GM23338 (cell line): ENCODE results near the gene SCGN. TPM values are rescaled to one million over a fixed set of nuclear protein-coding genes. Genes with fewer than 3 reads are reported as not detected.

Experiments used
- ATAC-seq: fragments of 200-7000 bp; cut with Tn5 transposase; 3 replicates; pipeline ENCODE4 v1.9.1; 2020
- DNase-seq: peaks from one replicate; pipeline ENCODE4 v3.0.0-alpha.2; 2015; ENCODE audit warnings: low spot score
- H2AFZ ChIP-seq: fragments of 200-600 bp; sonication (generic); 2 replicates; pipeline ENCODE4 v1.8.0; 2016; ENCODE audit warnings: antibody characterized with exemption, mild to moderate bottlenecking, moderate library complexity
- H3F3A ChIP-seq: fragments of 200-600 bp; sonication (generic); replicated peaks from 2 replicates; pipeline ENCODE4 v1.8.0; 2017; ENCODE audit warnings: antibody characterized with exemption, mixed run types, low read depth
- H3K27ac ChIP-seq: fragments of 200-600 bp; sonication (generic); 2 replicates; pipeline ENCODE4 v1.6.1; 2016; ENCODE audit warnings: low read depth
- H3K27me3 ChIP-seq: fragments of 200-600 bp; sonication (generic); 2 replicates; pipeline ENCODE4 v1.8.0; 2016; ENCODE audit warnings: mild to moderate bottlenecking, mixed run types, moderate library complexity; ENCODE audit not compliant: insufficient read depth
- H3K36me3 ChIP-seq: fragments of 200-600 bp; sonication (generic); 2 replicates; pipeline ENCODE4 v1.8.0; 2016; ENCODE audit warnings: mild to moderate bottlenecking; ENCODE audit not compliant: insufficient read depth
- H3K4me1 ChIP-seq: fragments of 200-600 bp; sonication (generic); 2 replicates; pipeline ENCODE4 v1.8.0; 2016; ENCODE audit warnings: mild to moderate bottlenecking, moderate library complexity; ENCODE audit not compliant: insufficient read depth
- H3K4me2 ChIP-seq: fragments of 200-600 bp; sonication (generic); 2 replicates; pipeline ENCODE4 v1.7.1; 2017; ENCODE audit warnings: mixed run types
- H3K4me3 ChIP-seq: fragments of 200-600 bp; sonication (generic); 2 replicates; pipeline ENCODE4 v1.6.1; 2016; ENCODE audit warnings: mixed run types
- H3K79me2 ChIP-seq: fragments of 200-600 bp; sonication (generic); replicated peaks from 2 replicates; pipeline ENCODE4 v1.8.0; 2017; ENCODE audit warnings: mild to moderate bottlenecking; ENCODE audit not compliant: insufficient read depth
- H3K9me2 ChIP-seq: fragments of 200-600 bp; sonication (generic); 2 replicates; pipeline ENCODE4 v1.8.0; 2017; ENCODE audit not compliant: insufficient read depth
- H4K20me1 ChIP-seq: fragments of 200-600 bp; sonication (generic); replicated peaks from 2 replicates; pipeline ENCODE4 v1.8.0; 2017; ENCODE audit warnings: mild to moderate bottlenecking; ENCODE audit not compliant: insufficient read depth
- H3K27ac Mint-ChIP-seq: 2 replicates; pipeline ENCODE4 v1.8.0; 2020; ENCODE audit warnings: inconsistent platforms, mild to moderate bottlenecking, moderate library complexity, mixed read lengths
- H3K27me3 Mint-ChIP-seq: 3 replicates; pipeline ENCODE4 v1.8.0; 2022; ENCODE audit warnings: low read depth, mild to moderate bottlenecking, moderate library complexity, mixed read lengths, inconsistent platforms; ENCODE audit not compliant: insufficient read depth, poor library complexity
- H3K36me3 Mint-ChIP-seq: 3 replicates; pipeline ENCODE4 v1.8.0; 2021; ENCODE audit warnings: low read depth, mild to moderate bottlenecking, inconsistent platforms, moderate library complexity, mixed read lengths
- H3K4me1 Mint-ChIP-seq: 3 replicates; pipeline ENCODE4 v1.8.0; 2020; ENCODE audit warnings: mild to moderate bottlenecking, inconsistent platforms, mixed read lengths
- H3K4me3 Mint-ChIP-seq: 3 replicates; pipeline ENCODE4 v1.8.0; 2021; ENCODE audit warnings: moderate library complexity, mild to moderate bottlenecking, inconsistent platforms, mixed read lengths
- H3K9me3 Mint-ChIP-seq: 3 replicates; pipeline ENCODE4 v1.8.0; 2020; ENCODE audit warnings: moderate library complexity, mild to moderate bottlenecking, inconsistent platforms, mixed read lengths
- EZH2phosphoT487 ChIP-seq: fragments of 200-600 bp; sonication (generic); IDR thresholded peaks from one replicate; pipeline ENCODE4 v1.8.1; 2018; ENCODE audit warnings: antibody characterized with exemption; ENCODE audit not compliant: unreplicated experiment
- POLR2AphosphoS5 ChIP-seq: IDR thresholded peaks from 2 replicates; pipeline ENCODE4 v1.6.1; 2016; ENCODE audit warnings: antibody characterized with exemption, low read depth
- polyA plus RNA-seq: library from polyadenylated mRNA; unstranded; fragments of >200 nt; fragmentation: Nextera tagmentation; extraction: Ambion mirVana; gene quantifications from 2 replicates; pipeline ENCODE4 v1.2.1, GENCODE V29; 2016
- total RNA-seq: library from RNA; depleted of rRNA; stranded (reverse); fragments of >200 nt; shearing (Covaris generic); gene quantifications from 2 replicates; pipeline ENCODE4 v1.2.3, GENCODE V29; 2014
- TF ChIP-seq, protein P1 (sequence below): fragments of 250-450 bp; sonication (Bioruptor Pico); IDR thresholded peaks from 2 replicates; pipeline ENCODE4 v1.5.0; 2020; ENCODE audit warnings: mild to moderate bottlenecking, moderate library complexity
- TF ChIP-seq, protein P2 (sequence below): IDR thresholded peaks from one replicate; pipeline ENCODE4 v1.6.1; 2018; ENCODE audit warnings: antibody characterized with exemption; ENCODE audit not compliant: unreplicated experiment

The SCGN gene
- total and polyA plus RNA-seq, 2 experiments from 2014 or later = not detected

DNA sequence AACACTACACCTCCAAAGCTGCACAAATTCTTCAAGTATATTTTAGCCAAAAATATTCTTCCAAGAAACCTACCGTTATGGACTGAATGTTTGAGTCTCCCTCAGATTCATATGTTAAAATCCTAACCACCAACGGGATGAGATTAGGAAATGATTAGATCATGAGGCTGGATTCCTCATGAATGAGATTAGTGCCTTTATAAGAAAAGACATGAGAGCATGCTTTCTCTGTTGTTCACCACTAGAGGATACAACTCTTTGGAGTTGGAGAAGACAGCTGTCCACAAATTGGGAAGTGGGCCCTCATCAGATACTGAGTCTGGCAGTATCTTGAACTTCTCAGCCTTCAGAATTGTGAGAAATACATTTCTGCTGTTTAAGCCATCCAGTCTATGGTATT lies 95.5 kb downstream of the SCGN start (continued):
- TF ChIP-seq, protein P1, sequence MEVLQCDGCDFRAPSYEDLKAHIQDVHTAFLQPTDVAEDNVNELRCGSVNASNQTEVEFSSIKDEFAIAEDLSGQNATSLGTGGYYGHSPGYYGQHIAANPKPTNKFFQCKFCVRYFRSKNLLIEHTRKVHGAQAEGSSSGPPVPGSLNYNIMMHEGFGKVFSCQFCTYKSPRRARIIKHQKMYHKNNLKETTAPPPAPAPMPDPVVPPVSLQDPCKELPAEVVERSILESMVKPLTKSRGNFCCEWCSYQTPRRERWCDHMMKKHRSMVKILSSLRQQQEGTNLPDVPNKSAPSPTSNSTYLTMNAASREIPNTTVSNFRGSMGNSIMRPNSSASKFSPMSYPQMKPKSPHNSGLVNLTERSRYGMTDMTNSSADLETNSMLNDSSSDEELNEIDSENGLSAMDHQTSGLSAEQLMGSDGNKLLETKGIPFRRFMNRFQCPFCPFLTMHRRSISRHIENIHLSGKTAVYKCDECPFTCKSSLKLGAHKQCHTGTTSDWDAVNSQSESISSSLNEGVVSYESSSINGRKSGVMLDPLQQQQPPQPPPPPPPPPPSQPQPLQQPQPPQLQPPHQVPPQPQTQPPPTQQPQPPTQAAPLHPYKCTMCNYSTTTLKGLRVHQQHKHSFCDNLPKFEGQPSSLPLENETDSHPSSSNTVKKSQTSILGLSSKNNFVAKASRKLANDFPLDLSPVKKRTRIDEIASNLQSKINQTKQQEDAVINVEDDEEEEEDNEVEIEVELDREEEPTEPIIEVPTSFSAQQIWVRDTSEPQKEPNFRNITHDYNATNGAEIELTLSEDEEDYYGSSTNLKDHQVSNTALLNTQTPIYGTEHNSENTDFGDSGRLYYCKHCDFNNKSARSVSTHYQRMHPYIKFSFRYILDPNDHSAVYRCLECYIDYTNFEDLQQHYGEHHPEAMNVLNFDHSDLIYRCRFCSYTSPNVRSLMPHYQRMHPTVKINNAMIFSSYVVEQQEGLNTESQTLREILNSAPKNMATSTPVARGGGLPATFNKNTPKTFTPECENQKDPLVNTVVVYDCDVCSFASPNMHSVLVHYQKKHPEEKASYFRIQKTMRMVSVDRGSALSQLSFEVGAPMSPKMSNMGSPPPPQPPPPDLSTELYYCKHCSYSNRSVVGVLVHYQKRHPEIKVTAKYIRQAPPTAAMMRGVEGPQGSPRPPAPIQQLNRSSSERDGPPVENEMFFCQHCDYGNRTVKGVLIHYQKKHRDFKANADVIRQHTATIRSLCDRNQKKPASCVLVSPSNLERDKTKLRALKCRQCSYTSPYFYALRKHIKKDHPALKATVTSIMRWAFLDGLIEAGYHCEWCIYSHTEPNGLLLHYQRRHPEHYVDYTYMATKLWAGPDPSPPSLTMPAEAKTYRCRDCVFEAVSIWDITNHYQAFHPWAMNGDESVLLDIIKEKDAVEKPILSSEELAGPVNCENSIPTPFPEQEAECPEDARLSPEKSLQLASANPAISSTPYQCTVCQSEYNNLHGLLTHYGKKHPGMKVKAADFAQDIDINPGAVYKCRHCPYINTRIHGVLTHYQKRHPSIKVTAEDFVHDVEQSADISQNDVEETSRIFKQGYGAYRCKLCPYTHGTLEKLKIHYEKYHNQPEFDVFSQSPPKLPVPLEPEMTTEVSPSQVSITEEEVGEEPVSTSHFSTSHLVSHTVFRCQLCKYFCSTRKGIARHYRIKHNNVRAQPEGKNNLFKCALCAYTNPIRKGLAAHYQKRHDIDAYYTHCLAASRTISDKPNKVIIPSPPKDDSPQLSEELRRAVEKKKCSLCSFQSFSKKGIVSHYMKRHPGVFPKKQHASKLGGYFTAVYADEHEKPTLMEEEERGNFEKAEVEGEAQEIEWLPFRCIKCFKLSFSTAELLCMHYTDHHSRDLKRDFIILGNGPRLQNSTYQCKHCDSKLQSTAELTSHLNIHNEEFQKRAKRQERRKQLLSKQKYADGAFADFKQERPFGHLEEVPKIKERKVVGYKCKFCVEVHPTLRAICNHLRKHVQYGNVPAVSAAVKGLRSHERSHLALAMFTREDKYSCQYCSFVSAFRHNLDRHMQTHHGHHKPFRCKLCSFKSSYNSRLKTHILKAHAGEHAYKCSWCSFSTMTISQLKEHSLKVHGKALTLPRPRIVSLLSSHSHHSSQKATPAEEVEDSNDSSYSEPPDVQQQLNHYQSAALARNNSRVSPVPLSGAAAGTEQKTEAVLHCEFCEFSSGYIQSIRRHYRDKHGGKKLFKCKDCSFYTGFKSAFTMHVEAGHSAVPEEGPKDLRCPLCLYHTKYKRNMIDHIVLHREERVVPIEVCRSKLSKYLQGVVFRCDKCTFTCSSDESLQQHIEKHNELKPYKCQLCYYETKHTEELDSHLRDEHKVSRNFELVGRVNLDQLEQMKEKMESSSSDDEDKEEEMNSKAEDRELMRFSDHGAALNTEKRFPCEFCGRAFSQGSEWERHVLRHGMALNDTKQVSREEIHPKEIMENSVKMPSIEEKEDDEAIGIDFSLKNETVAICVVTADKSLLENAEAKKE (CRISPR knock-in tag) = no peak
- TF ChIP-seq, protein P2, sequence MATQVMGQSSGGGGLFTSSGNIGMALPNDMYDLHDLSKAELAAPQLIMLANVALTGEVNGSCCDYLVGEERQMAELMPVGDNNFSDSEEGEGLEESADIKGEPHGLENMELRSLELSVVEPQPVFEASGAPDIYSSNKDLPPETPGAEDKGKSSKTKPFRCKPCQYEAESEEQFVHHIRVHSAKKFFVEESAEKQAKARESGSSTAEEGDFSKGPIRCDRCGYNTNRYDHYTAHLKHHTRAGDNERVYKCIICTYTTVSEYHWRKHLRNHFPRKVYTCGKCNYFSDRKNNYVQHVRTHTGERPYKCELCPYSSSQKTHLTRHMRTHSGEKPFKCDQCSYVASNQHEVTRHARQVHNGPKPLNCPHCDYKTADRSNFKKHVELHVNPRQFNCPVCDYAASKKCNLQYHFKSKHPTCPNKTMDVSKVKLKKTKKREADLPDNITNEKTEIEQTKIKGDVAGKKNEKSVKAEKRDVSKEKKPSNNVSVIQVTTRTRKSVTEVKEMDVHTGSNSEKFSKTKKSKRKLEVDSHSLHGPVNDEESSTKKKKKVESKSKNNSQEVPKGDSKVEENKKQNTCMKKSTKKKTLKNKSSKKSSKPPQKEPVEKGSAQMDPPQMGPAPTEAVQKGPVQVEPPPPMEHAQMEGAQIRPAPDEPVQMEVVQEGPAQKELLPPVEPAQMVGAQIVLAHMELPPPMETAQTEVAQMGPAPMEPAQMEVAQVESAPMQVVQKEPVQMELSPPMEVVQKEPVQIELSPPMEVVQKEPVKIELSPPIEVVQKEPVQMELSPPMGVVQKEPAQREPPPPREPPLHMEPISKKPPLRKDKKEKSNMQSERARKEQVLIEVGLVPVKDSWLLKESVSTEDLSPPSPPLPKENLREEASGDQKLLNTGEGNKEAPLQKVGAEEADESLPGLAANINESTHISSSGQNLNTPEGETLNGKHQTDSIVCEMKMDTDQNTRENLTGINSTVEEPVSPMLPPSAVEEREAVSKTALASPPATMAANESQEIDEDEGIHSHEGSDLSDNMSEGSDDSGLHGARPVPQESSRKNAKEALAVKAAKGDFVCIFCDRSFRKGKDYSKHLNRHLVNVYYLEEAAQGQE = no peak
- TF ChIP-seq POLR2AphosphoS5 (no peak), EZH2phosphoT487 (no peak)

DNA sequence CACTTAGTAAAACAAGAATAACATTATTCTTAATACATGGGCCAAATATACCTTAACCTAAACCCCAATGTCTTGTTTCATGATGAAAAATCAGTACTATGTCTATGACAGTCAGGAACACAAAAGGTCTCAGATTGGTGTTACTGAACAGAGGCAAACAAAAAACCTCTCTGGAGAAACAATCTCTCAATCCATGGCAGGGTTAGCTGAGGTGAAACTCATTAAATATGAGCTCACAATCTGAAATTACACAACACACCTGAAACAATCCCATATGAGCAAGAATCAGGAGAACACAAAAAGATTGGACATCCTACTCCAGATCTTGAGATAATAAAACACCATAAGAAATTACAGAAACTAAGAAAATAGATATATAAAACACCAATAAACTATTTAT lies 96.0 kb downstream of the SCGN start:
- H3K4me1 Mint-ChIP-seq = no peaks in the 10 kb centered on the region
- Histone ChIP-seq H3K4me1 (no peaks in the 10 kb centered on the region), H3K79me2 (no peaks in the 10 kb centered on the region), H3F3A (no peaks in the 10 kb centered on the region), H3K4me2 (no peak overlapping the region), H3K4me3 (no peak overlapping the region), H4K20me1 (no peaks in the 10 kb centered on the region), H3K9me2 (no peaks in the 10 kb centered on the region), H3K27ac (no peak overlapping the region), H3K36me3 (no peaks in the 10 kb centered on the region), H2AFZ (no peak overlapping the region), H3K27me3 (no peaks in the 10 kb centered on the region)
- no peaks in the 10 kb centered on the region for H3K27me3 Mint-ChIP-seq
- H3K4me3 Mint-ChIP-seq = no peak overlapping the region
- ATAC-seq = no peak
- H3K36me3 Mint-ChIP-seq = no peaks in the 10 kb centered on the region
- H3K27ac Mint-ChIP-seq = no peak overlapping the region
- no peak for DNase-seq
- H3K9me3 Mint-ChIP-seq = no peaks in the 10 kb centered on the region
- TF ChIP-seq, protein P1 (CRISPR knock-in tag) = no peak
